ENCODE data around the gene GIGYF1. TPM values are rescaled to one million over a fixed set of nuclear protein-coding genes. Genes with fewer than 3 reads are reported as not detected.
"Not testable (repeated sequence)": the region's sequence is repeated elsewhere in the genome, so short reads cannot be mapped to it uniquely, and the experiment has no call there.

Gene GIGYF1
- total RNA-seq, 1 donor from 2014 or later, result 14.1 TPM

GRCh38 chr7:100667331-100668068 is 26.6 kb downstream of the GIGYF1 start:
- H3K4me3 ChIP-seq (ENCODE audit: low read depth, low read length), result no peak overlapping the region
- no peak for DNase-seq (ENCODE audit: low read depth)
- no peak for TF ChIP-seq CTCF (conservative IDR thresholded peaks at IDR 0.05; ENCODE audit: low read depth, low read length)

- H3K4me3 ChIP-seq (ENCODE audit: low read depth, low read length), result no peak overlapping the region
- TF ChIP-seq CTCF (conservative IDR thresholded peaks at IDR 0.05; ENCODE audit: low read depth, low read length), result no peak
- DNase-seq (ENCODE audit: low read depth), result no peak
Observed at GRCh38 chr7:100665168-100665726, 28.8 kb downstream of the GIGYF1 start.

GRCh38 chr7:100662194-100662776 is 31.8 kb downstream of the GIGYF1 start:
- DNase-seq (ENCODE audit: low read depth), result not testable (repeated sequence)

GRCh38 chr7:100655908-100656674 is 38.0 kb downstream of the GIGYF1 start, which contains the start of gene ACTL6B:
ACTL6B (minus strand) TSS chr7:100656448; CDS start chr7:100656354, 94 bp downstream.
- no peak within 1 kb of the TSS for H3K4me3 ChIP-seq (ENCODE audit: low read depth, low read length)
- no peak for DNase-seq (ENCODE audit: low read depth)
- no peak for TF ChIP-seq CTCF (conservative IDR thresholded peaks at IDR 0.05; ENCODE audit: low read depth, low read length)

More at GRCh38 chr7:100662194-100662776, 31.8 kb downstream of the GIGYF1 start:
- not testable (repeated sequence) for H3K4me3 ChIP-seq (ENCODE audit: low read depth, low read length)

GRCh38 chr7:100654908-100655831 is 38.9 kb downstream of the GIGYF1 start:
- no peak for TF ChIP-seq CTCF (conservative IDR thresholded peaks at IDR 0.05; ENCODE audit: low read depth, low read length)
- no peak overlapping the region for H3K4me3 ChIP-seq (ENCODE audit: low read depth, low read length)

GRCh38 chr7:100649826-100650565 is 44.1 kb downstream of the GIGYF1 start:
- H3K4me3 ChIP-seq (ENCODE audit: low read depth, low read length), result no peak overlapping the region
- no peak for DNase-seq (ENCODE audit: low read depth)

More at GRCh38 chr7:100654908-100655831, 38.9 kb downstream of the GIGYF1 start:
- DNase-seq (ENCODE audit: low read depth), result no peak

More at GRCh38 chr7:100649826-100650565, 44.1 kb downstream of the GIGYF1 start:
- TF ChIP-seq CTCF (conservative IDR thresholded peaks at IDR 0.05; ENCODE audit: low read depth, low read length), result no peak

All from epithelial cell of proximal tubule (primary cell).